ENCODE results near the gene GADD45G. TPM values are rescaled to one million over a fixed set of nuclear protein-coding genes. Genes with fewer than 3 reads are reported as not detected.

Gene GADD45G
- total RNA-seq = not detected in 2 replicates

- H3K4me3 ChIP-seq (ENCODE audit: low read depth, low read length) = peak within 1 kb of the TSS; percentile 71
- no peak for TF ChIP-seq CTCF (conservative IDR thresholded peaks at IDR 0.05; ENCODE audit: low read depth, low read length)
- no peak for DNase-seq (ENCODE audit: low read depth)
Observed at GRCh38 chr9:89604729-89605464, at the start of gene GADD45G. TSS of gene GADD45G (plus strand) at chr9:89605012. CDS start at chr9:89605122, 110 bp downstream.

GRCh38 chr9:89555036-89555415 lies 49.8 kb upstream of the GADD45G start:
- no peak for TF ChIP-seq CTCF (conservative IDR thresholded peaks at IDR 0.05; ENCODE audit: low read depth, low read length)
- H3K4me3 ChIP-seq (ENCODE audit: low read depth, low read length) = no peak overlapping the region
- DNase-seq (ENCODE audit: low read depth) = no peak

- no peak for DNase-seq (ENCODE audit: low read depth)
- TF ChIP-seq CTCF (conservative IDR thresholded peaks at IDR 0.05; ENCODE audit: low read depth, low read length) = no peak
- H3K4me3 ChIP-seq (ENCODE audit: low read depth, low read length) = peak overlapping the region; percentile 27
Observed at GRCh38 chr9:89555451-89556375, 49.1 kb upstream of the GADD45G start.

GRCh38 chr9:89558196-89558899 lies 46.5 kb upstream of the GADD45G start:
- TF ChIP-seq CTCF (conservative IDR thresholded peaks at IDR 0.05; ENCODE audit: low read depth, low read length) = no peak
- no peak overlapping the region for H3K4me3 ChIP-seq (ENCODE audit: low read depth, low read length)
- DNase-seq (ENCODE audit: low read depth) = no peak

- no peak for DNase-seq (ENCODE audit: low read depth)
- TF ChIP-seq CTCF (conservative IDR thresholded peaks at IDR 0.05; ENCODE audit: low read depth, low read length) = no peak
- no peak overlapping the region for H3K4me3 ChIP-seq (ENCODE audit: low read depth, low read length)
Observed at GRCh38 chr9:89558948-89559347, 45.9 kb upstream of the GADD45G start.

- peak; percentile 5 for TF ChIP-seq CTCF (conservative IDR thresholded peaks at IDR 0.05; ENCODE audit: low read depth, low read length)
Observed at GRCh38 chr9:89562186-89562814, 42.5 kb upstream of the GADD45G start.

More at GRCh38 chr9:89562186-89562814, 42.5 kb upstream of the GADD45G start:
- no peak overlapping the region for H3K4me3 ChIP-seq (ENCODE audit: low read depth, low read length)
- DNase-seq (ENCODE audit: low read depth) = peak; percentile 97
